ENCODE results near the gene SGTA.

GRCh38 chr19:2816641-2817040, 33.6 kb upstream of the SGTA start:
- TF ChIP-seq POLR2A (IDR thresholded peaks at IDR 0.05; ENCODE audit: low read length) (no peak), GATA1 (IDR thresholded peaks at IDR 0.05; ENCODE audit: low read depth, low read length) (no peak)

All from erythroblast (primary cell).